HCT116 (cell line): ENCODE results near the gene FEM1B. TPM values are rescaled to one million over a fixed set of nuclear protein-coding genes. Genes with fewer than 3 reads are reported as not detected.

ENCODE experiments used
- ATAC-seq: fragments of 200-7000 bp; cut with Tn5 transposase; 2 replicates; pipeline ENCODE4 v1.9.1; 2020; ENCODE audit warnings: mild to moderate bottlenecking, moderate library complexity
- BruUV-seq: library from RNA; stranded (reverse); fragments of 400-500 nt; replicated peaks from 2 replicates; lab custom pipeline; 2021; lab: Mats Ljungman, UMichigan
- CTCF ChIA-PET: fragments of 300-600 bp; sonication (Branson Sonifier 250); formaldehyde crosslinking; loops from one replicate; lab custom pipeline; 2021; ENCODE audit warnings: antibody characterized with exemption; lab: Charles Lee
- POLR2A ChIA-PET: fragments of 300-600, 350-600 bp; sonication (Branson Sonifier 250); formaldehyde crosslinking; loops from one replicate; lab custom pipeline; 2021; ENCODE audit warnings: antibody characterized with exemption; lab: Charles Lee
- RAD21 ChIA-PET, 2 experiments: fragments of 300-600 bp; sonication (Branson Sonifier 250); formaldehyde crosslinking; loops; one replicate each; lab custom pipeline; 2023; ENCODE audit warnings: low total read pairs in 2 of 2; ENCODE audit not compliant: uncharacterized antibody in 2 of 2, unreplicated experiment in 2 of 2, low non-redundant PET in 1 of 2; lab: Charles Lee
- DNase-seq: peaks from one replicate; pipeline ENCODE4 v3.0.0-alpha.2; 2010; ENCODE audit warnings: low read depth, low spot score
- H2AFZ ChIP-seq: fragments of 200-600 bp; shearing (Covaris generic), sonication (generic); 2 replicates; pipeline ENCODE4 v1.6.1; 2017; ENCODE audit warnings: low read depth, mixed run types, mixed read lengths, antibody characterized with exemption, low read length; ENCODE audit not compliant: poor library complexity, severe bottlenecking
- H3K27ac ChIP-seq: 2 replicates; pipeline ENCODE4 v1.5.1; 2012; ENCODE audit warnings: low read depth, low read length
- H3K27me3 ChIP-seq: fragments of 200-600 bp; sonication (generic); 2 replicates; pipeline ENCODE4 v1.6.1; 2016; ENCODE audit warnings: mixed run types, low read length, mixed read lengths; ENCODE audit not compliant: insufficient read depth
- H3K36me3 ChIP-seq, 2 experiments: fragments of 200-500 bp in 1 of 2; fragments of 200-600 bp in 1 of 2; sonication (Bioruptor generic) in 1 of 2; sonication (generic) in 1 of 2; 2 replicates each; pipeline versions ENCODE4 v1.5.1 to v1.6.1; 2014 to 2016; ENCODE audit warnings: low read length in 2 of 2, inconsistent platforms in 1 of 2, mixed read lengths in 1 of 2, mixed run types in 1 of 2; ENCODE audit not compliant: insufficient read depth in 2 of 2, control insufficient read depth in 1 of 2
- H3K4me1 ChIP-seq, 2 experiments: fragments of 200-600 bp in 1 of 2; sonication (generic) in 1 of 2; 2 replicates each; pipeline versions ENCODE4 v1.5.1 to v1.6.1; 2012 to 2017; ENCODE audit warnings: low read length in 2 of 2, inconsistent platforms in 1 of 2, mild to moderate bottlenecking in 1 of 2, mixed read lengths in 1 of 2, mixed run types in 1 of 2, moderate library complexity in 1 of 2; ENCODE audit not compliant: insufficient read depth in 2 of 2, control insufficient read depth in 1 of 2
- H3K4me2 ChIP-seq: fragments of 200-600 bp; sonication (generic); 2 replicates; pipeline ENCODE4 v1.6.1; 2017; ENCODE audit warnings: mixed run types, low read length, mixed read lengths
- H3K4me3 ChIP-seq, 2 experiments: fragments of 200-600 bp in 1 of 2; sonication (generic) in 1 of 2; replicated peaks in 1 of 2; 2 replicates each; pipeline ENCODE4 v1.5.1; 2011 to 2016; ENCODE audit warnings: low read length in 2 of 2, control low read depth in 1 of 2, low read depth in 1 of 2, mild to moderate bottlenecking in 1 of 2, mixed read lengths in 1 of 2, mixed run types in 1 of 2
- H3K79me2 ChIP-seq: fragments of 200-600 bp; sonication (generic); 2 replicates; pipeline ENCODE4 v1.6.1; 2017; ENCODE audit warnings: mild to moderate bottlenecking, mixed run types, low read length, moderate library complexity, mixed read lengths; ENCODE audit not compliant: insufficient read depth
- H3K9ac ChIP-seq: fragments of 200-600 bp; sonication (generic); 2 replicates; pipeline ENCODE4 v1.6.1; 2016; ENCODE audit warnings: low read length, mixed read lengths
- H3K9me2 ChIP-seq: fragments of 200-600 bp; sonication (generic), shearing (Covaris generic); 2 replicates; pipeline ENCODE4 v1.6.1; 2017; ENCODE audit warnings: mixed run types, mild to moderate bottlenecking, moderate library complexity; ENCODE audit not compliant: insufficient read depth
- H3K9me3 ChIP-seq, 2 experiments: fragments of 200-500 bp in 1 of 2; fragments of 200-600 bp in 1 of 2; sonication (Bioruptor generic) in 1 of 2; sonication (generic) in 1 of 2; 2 replicates each; pipeline ENCODE4 v1.6.1; 2014 to 2017; ENCODE audit warnings: low read length in 2 of 2, mixed read lengths in 2 of 2, inconsistent platforms in 1 of 2, low read depth in 1 of 2, mild to moderate bottlenecking in 1 of 2, mixed run types in 1 of 2, moderate library complexity in 1 of 2; ENCODE audit not compliant: control insufficient read depth in 1 of 2, insufficient read depth in 1 of 2
- H4K20me1 ChIP-seq: fragments of 200-600 bp; sonication (generic), shearing (Covaris generic); 2 replicates; pipeline ENCODE4 v1.6.1; 2017; ENCODE audit warnings: mixed run types, mild to moderate bottlenecking, moderate library complexity; ENCODE audit not compliant: insufficient read depth
- CBX3 ChIP-seq: IDR thresholded peaks from 2 replicates; pipeline ENCODE4 v1.6.1; 2012; ENCODE audit warnings: low read depth
- CEBPB ChIP-seq: IDR thresholded peaks from 2 replicates; pipeline ENCODE4 v1.6.1; 2012; ENCODE audit warnings: low read depth
- CTCF ChIP-seq, 3 experiments: fragments of 200-600 bp in 1 of 3; sonication (generic) in 1 of 3; IDR thresholded peaks in 2 of 3; conservative IDR thresholded peaks in 1 of 3; 2 replicates each; pipeline ENCODE4 v1.5.1; 2012 to 2017; ENCODE audit warnings: low read depth in 2 of 3, low read length in 2 of 3, antibody characterized with exemption in 1 of 3, borderline replicate concordance in 1 of 3, control low read depth in 1 of 3, mild to moderate bottlenecking in 1 of 3, mixed read lengths in 1 of 3, mixed run types in 1 of 3, moderate library complexity in 1 of 3; ENCODE audit not compliant: insufficient read depth in 1 of 3
- EGR1 ChIP-seq: IDR thresholded peaks from 2 replicates; pipeline ENCODE4 v1.6.1; 2012; ENCODE audit warnings: low read depth
- ELF1 ChIP-seq: IDR thresholded peaks from 2 replicates; pipeline ENCODE4 v1.6.1; 2012; ENCODE audit warnings: low read depth, borderline replicate concordance
- FOSL1 ChIP-seq: IDR thresholded peaks from 2 replicates; pipeline ENCODE4 v1.6.1; 2012; ENCODE audit warnings: low read depth
- MAX ChIP-seq: IDR thresholded peaks from 2 replicates; pipeline ENCODE4 v1.6.1; 2012
- POLR2A ChIP-seq: IDR thresholded peaks from 2 replicates; pipeline ENCODE4 v1.7.0; 2011; ENCODE audit warnings: borderline replicate concordance; ENCODE audit not compliant: insufficient read depth, insufficient read length; ENCODE audit errors: extremely low read depth
- RAD21 ChIP-seq: IDR thresholded peaks from 2 replicates; pipeline ENCODE4 v1.6.1; 2012; ENCODE audit warnings: low read depth, mild to moderate bottlenecking
- SRF ChIP-seq: IDR thresholded peaks from 2 replicates; pipeline ENCODE4 v1.6.1; 2012; ENCODE audit warnings: low read depth
- TCF7L2 ChIP-seq: IDR thresholded peaks from 2 replicates; pipeline ENCODE4 v1.7.0; 2011; ENCODE audit warnings: borderline replicate concordance, inconsistent platforms; ENCODE audit not compliant: insufficient read depth, insufficient read length; ENCODE audit errors: extremely low read depth
- ZFX ChIP-seq: fragments of 450-650 bp; IDR thresholded peaks from 2 replicates; pipeline ENCODE4 v1.6.1; 2017
- ZNF274 ChIP-seq: fragments of 200-500 bp; sonication (Bioruptor generic); IDR thresholded peaks from 2 replicates; pipeline ENCODE4 v1.6.1; 2014; ENCODE audit warnings: mild to moderate bottlenecking, low read depth, low read length, inconsistent platforms
- intact Hi-C: fragments of 100-400 bp; cut with micrococcal nuclease; formaldehyde crosslinking; loops from 2 replicates; pipeline ENCODE4 v1.10.0; 2022
- total RNA-seq: library from RNA; stranded (reverse); gene quantifications from one replicate; pipeline ENCODE4 v1.2.1, GENCODE V29; 2021; ENCODE audit not compliant: unreplicated experiment

FEM1B gene
- total RNA-seq, 1 experiment from 2014 or later, result 39.7 TPM

GRCh38 chr15:68300115-68300940 lies 22.8 kb downstream of the FEM1B start:
- no peak for TF ChIP-seq CBX3
- no peak for TF ChIP-seq ELF1
- no peak for TF ChIP-seq CTCF (IDR thresholded peaks at IDR 0.05 in 2 of 3, conservative IDR thresholded peaks at IDR 0.05 in 1 of 3; ENCODE audit: borderline replicate concordance in 1 of 3, insufficient read depth in 1 of 3, low read depth in 2 of 3, low read length in 2 of 3)
- no peak for TF ChIP-seq EGR1
- TF ChIP-seq CEBPB, result no peak
- TF ChIP-seq MAX, result no peak
- no peak for TF ChIP-seq ZFX
- TF ChIP-seq ZNF274, result no peak
- no peak for TF ChIP-seq RAD21
- TF ChIP-seq TCF7L2, result no peak
- TF ChIP-seq POLR2A, result no peak
- TF ChIP-seq SRF, result no peak
- no peak for TF ChIP-seq FOSL1
- intact Hi-C loops, result no loop called here
- Histone ChIP-seq H3K4me1 (peaks cover 0 to 17% of the 10 kb centered on the region in 2 experiments; a peak in 1 of 4 replicates), H3K27me3 (no peaks in the 10 kb centered on the region), H3K9me2 (no peaks in the 10 kb centered on the region), H3K79me2 (peaks cover 6% of the 10 kb centered on the region; the same call in 1 of the 2 replicates), H3K9me3 (no peaks in the 10 kb centered on the region), H3K27ac (no peak overlapping the region), H3K36me3 (no peaks in the 10 kb centered on the region; a peak in 1 of 4 replicates), H3K4me3 (no peak overlapping the region), H3K4me2 (no peak overlapping the region), H2AFZ (no peak overlapping the region), H3K9ac (no peak overlapping the region), H4K20me1 (0 out of 2 replicates have a peak, but pooled peaks cover 4% of the 10 kb centered on the region)
- DNase-seq (no peak), ATAC-seq (no peak)
- RAD21 ChIA-PET, result no interaction called here
- no TSS peak for BruUV-seq
- CTCF ChIA-PET, result no interaction called here
- POLR2A ChIA-PET, result no interaction called here
